GM06990 (cell line): ENCODE measurements around the gene ZFAND3.
A peak's percentile ranks its signal among the peaks of the same experiment; 100 is the strongest.

ENCODE experiments used
- DNase-seq: peaks from one replicate; pipeline ENCODE4 v3.0.0-alpha.2; 2011; ENCODE audit not compliant: insufficient read length; ENCODE audit errors: extremely low read depth
- H3K27me3 ChIP-seq: replicated peaks from 2 replicates; pipeline ENCODE4 v1.6.0; 2011; ENCODE audit warnings: low read length; ENCODE audit not compliant: control insufficient read depth, insufficient read depth
- H3K36me3 ChIP-seq: 2 replicates; pipeline ENCODE4 v1.5.1; 2011; ENCODE audit warnings: low read length; ENCODE audit not compliant: control insufficient read depth, insufficient read depth
- H3K4me3 ChIP-seq: replicated peaks from 2 replicates; pipeline ENCODE4 v1.5.1; 2011; ENCODE audit warnings: low read depth, mild to moderate bottlenecking, control low read depth, low read length
- CTCF ChIP-seq: IDR thresholded peaks from 2 replicates; pipeline ENCODE4 v1.5.1; 2011; ENCODE audit warnings: low read length, control low read depth, mild to moderate bottlenecking, inconsistent platforms; ENCODE audit not compliant: insufficient read depth, poor library complexity, severe bottlenecking

Gene ZFAND3

DNA sequence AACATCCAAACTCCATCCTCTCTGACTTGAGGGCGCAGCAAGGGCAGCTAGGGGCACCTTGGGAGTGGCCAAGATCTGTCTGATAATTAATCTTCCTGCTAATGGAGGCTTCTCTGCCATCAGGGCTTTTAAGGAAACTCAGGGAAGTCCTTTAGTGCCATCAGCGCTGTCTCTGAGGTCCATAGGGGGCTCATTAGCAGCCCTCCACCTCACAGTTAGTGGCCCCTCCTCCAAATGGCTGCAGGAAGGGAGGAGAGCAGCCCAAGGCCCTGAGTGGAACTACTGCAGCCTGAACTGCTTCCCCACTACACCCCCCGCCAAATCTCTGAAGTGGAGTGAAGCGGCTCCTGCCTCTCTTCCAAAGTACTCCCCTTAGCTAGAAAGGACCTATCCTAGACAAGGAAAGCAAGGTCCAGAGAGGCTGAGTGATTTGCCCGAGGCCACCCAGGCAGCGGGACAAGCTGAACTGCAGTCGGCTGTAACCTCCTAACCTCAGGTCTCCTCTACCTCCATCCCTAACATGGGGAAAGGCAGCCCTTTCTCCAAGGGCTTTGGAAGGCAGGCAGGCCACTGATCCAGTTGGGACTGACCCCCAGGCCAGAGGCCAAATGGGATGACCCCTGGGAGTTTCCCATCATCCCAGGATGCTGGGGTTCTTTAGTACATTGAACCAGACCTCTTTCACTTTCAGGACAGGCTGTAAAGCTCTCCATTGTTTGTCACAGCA is 39.5 kb upstream of the ZFAND3 start:
- DNase-seq, result no peak
- no peak for TF ChIP-seq CTCF
- Histone ChIP-seq H3K36me3 (no peaks in the 10 kb centered on the region), H3K27me3 (no peaks in the 10 kb centered on the region), H3K4me3 (no peak overlapping the region)

DNA sequence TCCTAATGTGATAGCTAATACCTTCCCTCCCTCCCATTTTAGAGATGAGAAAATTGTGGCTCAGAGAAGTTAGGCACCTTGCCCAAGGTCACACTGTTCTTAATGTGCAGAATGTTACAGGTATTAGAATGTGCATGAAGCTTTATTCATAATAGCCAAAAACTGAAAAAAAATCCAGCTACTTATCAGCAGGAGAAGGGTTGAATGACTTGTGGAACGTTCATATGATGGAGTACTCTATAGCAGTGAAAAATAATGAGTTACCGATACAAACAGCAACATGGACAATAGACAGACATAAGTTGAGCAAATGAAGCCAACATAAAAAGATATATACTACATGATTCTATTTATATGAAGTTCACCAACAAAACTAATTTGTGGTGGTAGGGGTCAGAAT is 37.7 kb upstream of the ZFAND3 start:
- no peak for DNase-seq
- TF ChIP-seq CTCF, result no peak
- no peaks in the 10 kb centered on the region for H3K36me3 ChIP-seq
- H3K27me3 ChIP-seq, result no peaks in the 10 kb centered on the region
- H3K4me3 ChIP-seq, result no peak overlapping the region

DNA sequence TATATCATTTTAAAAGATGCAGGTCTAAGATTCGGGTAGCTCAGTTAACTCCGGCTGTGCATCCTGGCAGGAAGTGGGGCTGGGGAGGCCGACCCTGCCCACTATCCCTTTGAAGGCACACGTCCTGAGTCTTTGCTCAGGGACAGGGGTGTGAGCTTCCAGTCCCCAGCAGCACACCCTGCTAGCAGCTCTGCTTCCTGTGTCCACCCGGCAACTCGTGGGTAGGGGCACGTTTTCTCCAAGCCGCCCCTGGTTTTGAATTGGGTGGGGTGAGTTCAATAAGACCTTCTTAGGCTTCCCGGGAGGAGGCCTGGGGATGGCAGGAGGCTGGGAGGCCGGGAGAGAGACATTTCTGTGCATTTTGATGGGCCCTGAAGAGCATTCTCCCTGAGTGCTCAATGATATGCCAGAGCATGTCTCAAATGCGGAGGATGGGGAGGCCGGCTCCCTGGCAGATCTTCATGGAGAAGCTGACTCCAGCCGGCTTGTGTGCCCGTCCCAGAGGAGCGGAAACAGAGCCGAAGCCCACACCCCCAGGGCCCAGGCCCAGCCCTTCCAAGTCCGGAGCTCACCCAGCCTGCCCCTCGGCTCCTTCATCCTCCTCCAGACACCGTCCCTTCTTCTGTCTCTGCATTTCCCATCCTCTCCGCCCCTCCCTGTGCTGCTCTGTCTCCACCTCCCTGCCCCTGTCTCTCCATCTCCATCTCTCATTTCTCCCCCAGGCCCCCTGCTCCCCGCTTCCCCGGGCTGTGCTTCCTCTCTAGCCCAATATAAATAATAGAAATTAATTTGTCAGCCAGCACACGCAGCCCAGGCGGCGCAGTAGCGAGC is 36.3 kb upstream of the ZFAND3 start:
- no peaks in the 10 kb centered on the region for H3K27me3 ChIP-seq
- DNase-seq, result peak; percentile 35
- H3K36me3 ChIP-seq, result no peaks in the 10 kb centered on the region
- H3K4me3 ChIP-seq, result peak overlapping the region; percentile 56
- no peak for TF ChIP-seq CTCF

GRCh38 chr6:37783856-37784584 is 35.5 kb upstream of the ZFAND3 start:
- TF ChIP-seq CTCF, result no peak
- Histone ChIP-seq H3K4me3 (peak overlapping the region; percentile 56), H3K36me3 (no peaks in the 10 kb centered on the region), H3K27me3 (no peaks in the 10 kb centered on the region)
- peak; percentile 47 for DNase-seq

DNA sequence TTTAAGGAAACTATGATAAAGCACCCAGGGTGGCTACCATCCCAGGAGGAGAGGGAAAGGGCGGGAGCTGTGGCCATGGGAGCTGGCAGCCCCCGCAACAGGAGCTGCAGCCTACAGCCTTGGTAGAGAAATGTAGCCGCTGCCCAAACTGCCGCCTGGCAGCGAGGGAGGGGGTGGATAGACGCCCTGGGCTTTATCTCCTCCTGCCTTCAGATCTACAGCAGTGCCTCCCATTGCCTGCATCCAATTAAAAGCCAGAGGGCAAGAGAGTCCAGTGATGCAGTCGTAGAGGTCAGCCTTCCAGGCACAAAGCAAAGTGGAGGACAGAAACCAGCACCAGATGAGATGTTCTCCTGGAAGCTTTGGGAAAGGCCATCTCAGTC is 35.0 kb upstream of the ZFAND3 start:
- no peak for DNase-seq
- Histone ChIP-seq H3K4me3 (no peak overlapping the region), H3K36me3 (no peaks in the 10 kb centered on the region), H3K27me3 (no peaks in the 10 kb centered on the region)
- TF ChIP-seq CTCF, result no peak
